GM18868 (cell line): ENCODE measurements around the gene CKS1B.
"Not testable (repeated sequence)": the region's sequence is repeated elsewhere in the genome, so short reads cannot be mapped to it uniquely, and the experiment has no call there.

Experiments used
- ATAC-seq: cut with Tn5 transposase; IDR thresholded peaks from one replicate; pipeline ENCODE4 v1.9.1; 2021; ENCODE audit warnings: mild to moderate bottlenecking, moderate library complexity; ENCODE audit not compliant: unreplicated experiment

CKS1B gene

GRCh38 chr1:154982897-154983648 is 8.6 kb downstream of the CKS1B start, which contains the start of gene FLAD1:
Gene FLAD1, plus strand, starts transcription at chr1:154983344. Its CDS starts 351 bp downstream, at chr1:154983695.
- ATAC-seq: peak; percentile 98

DNA sequence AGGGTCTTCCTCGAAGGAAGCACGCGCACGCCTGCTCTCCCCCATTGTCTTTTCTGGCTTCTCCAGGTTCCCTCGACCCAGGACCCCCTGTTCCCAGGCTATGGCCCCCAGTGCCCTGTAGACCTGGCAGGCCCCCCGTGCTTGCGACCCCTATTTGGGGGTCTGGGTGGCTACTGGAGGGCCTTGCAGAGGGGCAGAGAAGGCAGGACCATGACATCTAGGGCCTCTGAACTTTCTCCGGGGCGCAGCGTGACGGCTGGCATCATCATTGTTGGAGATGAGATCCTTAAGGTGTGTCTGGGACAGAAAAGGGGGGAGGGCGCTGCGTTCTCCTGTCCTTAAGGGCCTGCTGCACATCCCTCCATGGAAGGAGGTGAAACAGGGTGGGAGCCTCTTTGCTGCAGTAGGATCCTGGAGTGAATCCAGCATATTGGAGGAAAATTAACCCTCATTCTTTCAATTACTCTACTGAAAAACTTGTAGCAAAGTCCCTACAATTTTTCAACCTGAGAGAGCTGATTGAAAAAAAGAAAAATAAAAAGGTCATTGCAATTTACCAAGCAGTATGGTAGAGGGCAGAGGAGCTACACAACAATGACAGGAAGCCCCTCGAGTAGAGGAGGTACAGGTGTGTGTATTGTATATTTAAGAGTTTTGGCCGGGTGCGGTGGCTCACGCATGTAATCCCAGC is 9.4 kb downstream of the CKS1B start:
- no peak for ATAC-seq

GRCh38 chr1:154986736-154987135 is 12.3 kb downstream of the CKS1B start:
- not testable (repeated sequence) for ATAC-seq

DNA sequence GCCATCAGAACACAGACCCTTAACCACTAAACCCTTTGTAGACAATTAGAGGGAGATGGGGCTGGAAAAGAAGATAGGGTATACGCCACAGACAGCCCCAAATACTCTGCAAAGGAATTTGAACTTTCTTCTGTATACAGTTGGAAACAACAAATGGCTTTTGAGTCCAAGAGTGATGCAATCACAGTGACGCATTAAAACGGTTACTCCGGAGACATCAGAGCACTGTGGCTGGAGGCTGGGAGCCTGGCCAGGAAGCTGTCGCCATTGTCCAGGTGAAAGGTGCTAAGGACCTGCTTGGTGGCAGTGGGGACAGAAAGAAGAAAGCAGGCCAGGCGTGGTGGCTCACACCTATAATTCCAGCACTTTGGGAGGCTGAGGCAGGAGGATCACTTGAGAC is 12.8 kb downstream of the CKS1B start:
- no peak for ATAC-seq

- no peak for ATAC-seq
Measured at GRCh38 chr1:154988058-154988954, 13.8 kb downstream of the CKS1B start.

DNA sequence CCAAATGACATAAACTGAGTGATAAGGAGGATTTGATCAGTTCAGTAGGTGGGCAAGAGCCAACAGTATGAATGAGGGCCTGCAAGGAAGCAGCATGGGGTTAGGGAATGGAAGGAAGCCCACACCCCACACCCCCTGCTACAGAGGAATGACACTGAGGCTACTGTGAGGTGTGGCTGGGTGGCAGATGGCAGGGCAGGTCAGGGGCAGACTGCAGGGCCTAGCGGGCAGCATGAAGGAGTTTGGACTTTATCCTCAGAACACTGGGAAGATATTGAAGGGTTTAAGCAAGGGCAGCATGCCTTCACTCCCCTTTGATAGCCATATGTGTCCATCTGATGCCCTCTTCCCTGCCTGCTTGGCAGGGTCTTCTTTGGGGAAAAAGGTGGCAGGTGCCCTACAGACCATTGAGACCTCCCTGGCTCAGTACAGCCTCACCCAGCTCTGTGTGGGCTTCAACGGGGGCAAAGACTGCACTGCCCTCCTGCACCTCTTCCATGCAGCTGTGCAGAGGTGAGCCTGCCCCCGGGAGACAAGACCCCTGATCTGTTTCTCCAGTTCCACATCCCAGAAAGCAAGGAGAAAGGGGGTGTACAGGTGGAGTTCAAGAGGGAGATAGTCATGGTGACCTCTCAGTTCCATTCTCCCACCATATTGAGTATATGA is 14.8 kb downstream of the CKS1B start:
- no peak for ATAC-seq

GRCh38 chr1:154990276-154990675 is 15.8 kb downstream of the CKS1B start:
- no peak for ATAC-seq

GRCh38 chr1:154992721-154993571 is 18.5 kb downstream of the CKS1B start:
- ATAC-seq: no peak

DNA sequence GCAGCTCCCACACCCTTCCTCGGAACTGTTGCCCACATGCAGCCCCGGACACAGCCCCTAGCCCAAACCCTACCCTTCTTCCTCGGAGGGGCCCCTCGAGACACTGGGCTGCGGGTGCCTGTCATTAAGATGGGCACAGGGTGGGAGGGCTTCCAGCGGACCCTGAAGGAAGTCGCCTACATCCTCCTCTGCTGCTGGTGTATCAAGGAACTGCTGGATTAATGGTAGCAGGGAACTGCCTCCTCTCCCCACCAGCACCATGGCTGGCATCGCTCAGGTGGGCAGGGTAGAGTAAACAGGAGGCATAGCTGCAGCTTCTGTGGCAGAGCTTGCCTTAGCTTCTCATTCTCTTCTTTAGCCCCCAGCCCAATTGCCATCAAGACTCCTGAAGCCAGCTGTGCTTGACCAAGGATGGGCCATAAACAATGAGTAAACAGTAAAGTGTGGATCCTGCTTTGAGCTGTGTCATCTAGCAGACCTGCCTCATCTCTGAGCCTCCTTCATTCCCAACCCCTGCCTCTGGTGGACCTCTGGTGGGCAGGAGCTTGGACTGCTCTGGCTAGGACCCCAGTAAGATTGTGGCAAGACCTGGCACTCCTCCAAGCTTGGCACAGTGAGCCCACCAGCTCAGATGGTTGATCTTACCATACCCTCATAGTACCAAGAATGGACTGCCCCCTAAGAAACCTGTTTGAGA is 19.2 kb downstream of the CKS1B start, which contains the start of gene LENEP:
Gene LENEP (plus strand): TSS at position 15 of the 697 bp plus-strand sequence. CDS start 22 bp downstream, at position 37.
- no peak for ATAC-seq

- no peak for ATAC-seq
Measured at GRCh38 chr1:154994269-154994587, 19.7 kb downstream of the CKS1B start.

DNA sequence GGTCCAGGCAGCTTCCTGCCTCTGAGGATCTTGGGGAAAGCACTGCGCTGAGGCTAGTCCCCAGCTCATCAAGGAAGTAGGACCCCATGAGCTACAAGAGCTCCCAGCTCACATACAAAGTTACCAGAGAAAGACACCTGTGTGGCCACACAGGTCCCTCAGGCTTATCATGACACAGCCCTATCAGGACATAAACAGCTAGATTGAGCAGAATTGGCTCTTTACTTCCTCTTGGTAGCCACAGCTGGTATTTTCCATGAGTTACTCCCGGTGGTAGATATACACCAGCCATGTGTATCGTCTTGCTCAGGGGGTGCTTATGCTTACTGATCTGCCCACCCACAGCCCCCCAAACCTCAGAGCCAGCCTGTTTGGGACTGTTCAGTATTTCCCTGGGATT is 20.1 kb downstream of the CKS1B start:
- ATAC-seq: no peak

GRCh38 chr1:154995301-154995983 is 21.0 kb downstream of the CKS1B start:
- ATAC-seq: not testable (repeated sequence)

- ATAC-seq: no peak
Measured at GRCh38 chr1:154996966-154997701, 22.7 kb downstream of the CKS1B start.

DNA sequence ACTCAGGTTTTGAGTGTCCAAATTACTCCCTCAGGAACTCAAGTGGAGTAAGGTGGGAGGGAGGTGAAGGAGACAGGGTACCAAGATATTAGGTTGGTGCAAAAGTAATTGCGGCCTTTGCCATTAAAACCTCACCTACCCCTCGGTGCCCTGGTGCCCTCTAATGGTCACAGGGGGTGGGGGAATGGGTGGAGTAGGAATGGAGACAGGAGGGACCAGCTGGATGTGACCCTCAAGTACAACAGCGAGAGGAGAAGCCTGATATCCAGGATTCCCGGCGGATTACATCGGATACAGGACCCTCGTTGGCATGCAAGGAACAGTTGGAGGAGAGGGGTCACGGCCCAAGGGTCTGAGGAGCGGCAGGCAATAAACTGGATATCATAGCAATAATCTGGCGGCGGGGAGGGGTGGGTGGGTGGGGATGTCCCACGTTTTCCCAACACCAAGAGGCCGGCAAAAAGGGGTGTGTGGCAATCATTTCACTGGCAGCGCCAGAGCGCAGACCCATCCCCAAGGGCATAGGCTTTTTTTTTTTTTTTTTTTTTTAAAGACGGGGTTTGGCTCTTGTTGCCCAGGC is 23.8 kb downstream of the CKS1B start:
- ATAC-seq: no peak

GRCh38 chr1:154998818-154999570 is 24.5 kb downstream of the CKS1B start:
- ATAC-seq: no peak

DNA sequence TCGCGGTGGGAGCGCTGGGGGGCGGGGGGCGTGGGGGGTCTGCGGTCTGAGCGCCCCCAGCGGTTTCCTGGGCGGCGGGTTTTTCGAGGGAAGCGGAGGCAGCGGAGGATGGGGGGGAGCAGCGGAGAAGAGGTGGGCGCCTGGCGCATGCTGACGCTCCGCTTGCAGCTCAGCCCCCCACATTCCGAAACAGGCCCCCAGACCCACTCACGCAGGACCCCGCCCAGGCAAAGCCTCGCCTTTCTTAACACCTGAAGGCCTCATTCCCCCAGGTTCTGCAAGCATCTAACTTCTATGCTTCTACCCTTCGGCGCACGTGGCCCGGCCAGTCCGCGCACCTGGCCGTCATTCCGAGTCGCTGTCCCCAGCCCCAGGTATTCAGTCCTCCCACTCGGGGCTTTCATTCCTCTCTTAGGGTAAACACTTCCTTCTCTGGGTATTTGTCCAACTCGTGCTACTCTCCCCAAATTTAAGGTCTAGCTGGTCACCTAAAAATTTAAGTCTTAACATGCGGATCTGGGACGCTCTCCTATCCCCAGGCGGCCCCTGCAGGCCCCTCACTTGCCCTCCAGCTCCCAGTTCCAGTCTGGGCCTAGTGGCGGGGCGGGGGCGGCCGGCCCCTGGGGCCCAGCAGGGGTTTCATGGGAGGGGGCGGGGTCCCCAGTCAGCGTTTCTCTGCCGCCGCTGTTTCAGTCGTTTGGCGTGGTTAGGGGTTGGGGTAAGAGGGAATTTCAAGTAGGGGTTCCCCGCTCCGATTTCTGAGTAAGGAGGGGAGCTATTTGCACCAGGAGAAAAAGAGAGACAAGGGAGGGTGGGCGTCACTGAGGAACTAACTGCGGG is 25.3 kb downstream of the CKS1B start:
- ATAC-seq: no peak
